Fibroblast of peridontal ligament (primary cell): ENCODE measurements around the gene TBC1D24.

ENCODE experiments used
- DNase-seq: peaks from one replicate; pipeline ENCODE4 v3.0.0-alpha.2; 2010; ENCODE audit errors: extremely low read depth

Gene TBC1D24

DNA sequence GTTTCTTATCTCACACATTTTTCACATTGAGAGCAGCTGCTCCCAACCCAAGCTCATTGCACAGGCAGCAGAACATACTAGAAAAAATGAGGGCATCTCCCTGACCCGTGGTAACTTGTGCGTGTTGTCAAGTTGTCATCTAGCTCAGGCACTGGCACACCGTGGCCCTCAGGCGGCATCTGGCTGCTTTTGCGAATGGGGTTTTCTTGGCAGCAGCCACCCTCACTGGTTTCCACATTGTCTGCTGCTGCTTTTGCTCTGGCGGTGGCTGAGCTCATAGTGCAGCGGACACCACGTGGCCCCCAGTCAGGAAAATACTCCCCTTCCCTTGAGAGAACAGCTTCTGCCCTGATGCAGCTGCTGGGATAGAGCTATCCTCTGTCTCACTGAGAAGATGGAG lies 24.4 kb upstream of the TBC1D24 start:
- no peak for DNase-seq

GRCh38 chr16:2450975-2451381 lies 23.9 kb upstream of the TBC1D24 start:
- no peak for DNase-seq

GRCh38 chr16:2451851-2452320 lies 23.0 kb upstream of the TBC1D24 start:
- DNase-seq = no peak

GRCh38 chr16:2452650-2453049 lies 22.3 kb upstream of the TBC1D24 start:
- no peak for DNase-seq

- no peak for DNase-seq
Observed at GRCh38 chr16:2455081-2455845, 19.7 kb upstream of the TBC1D24 start.

DNA sequence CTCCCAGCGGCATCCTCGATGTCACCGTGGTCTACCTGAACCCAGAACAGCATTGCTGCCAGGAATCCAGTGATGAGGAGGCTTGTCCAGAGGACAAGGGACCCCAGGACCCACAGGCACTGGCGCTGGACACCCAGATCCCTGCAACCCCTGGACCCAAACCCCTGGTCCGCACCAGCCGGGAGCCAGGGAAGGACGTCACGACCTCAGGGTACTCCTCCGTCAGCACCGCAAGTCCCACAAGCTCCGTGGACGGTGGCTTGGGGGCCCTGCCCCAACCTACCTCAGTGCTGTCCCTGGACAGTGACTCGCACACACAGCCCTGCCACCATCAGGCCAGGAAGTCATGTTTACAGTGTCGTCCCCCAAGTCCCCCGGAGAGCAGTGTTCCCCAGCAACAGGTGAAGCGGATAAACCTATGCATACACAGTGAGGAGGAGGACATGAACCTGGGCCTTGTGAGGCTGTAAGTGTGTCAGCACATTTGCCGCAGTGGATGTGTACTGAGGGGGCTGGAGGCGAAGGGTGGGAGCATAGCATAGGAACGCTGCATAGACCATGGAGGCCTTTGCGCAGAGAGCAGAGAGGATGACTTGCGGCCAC lies 18.3 kb upstream of the TBC1D24 start:
- DNase-seq = no peak

GRCh38 chr16:2457267-2457666 lies 17.7 kb upstream of the TBC1D24 start:
- no peak for DNase-seq

DNA sequence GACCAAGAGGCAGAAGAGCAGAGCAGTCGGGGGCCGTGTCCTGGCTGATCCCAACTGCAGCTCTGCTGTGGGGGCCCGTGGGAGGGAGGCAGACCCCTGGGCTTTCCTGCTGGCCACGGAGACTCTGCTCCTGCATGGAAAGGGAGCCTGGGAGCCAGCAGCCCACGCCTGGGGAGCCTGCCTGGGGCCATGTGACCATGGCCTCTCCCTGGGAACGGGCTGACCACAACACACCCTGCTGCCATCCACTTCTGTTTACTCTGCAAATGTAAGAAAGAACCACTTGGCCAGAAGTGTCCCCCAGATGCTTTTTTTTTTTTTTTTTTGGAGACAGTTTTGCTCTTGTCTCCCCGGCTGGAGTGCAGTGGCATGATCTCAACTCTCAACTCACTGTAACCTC lies 17.0 kb upstream of the TBC1D24 start:
- no peak for DNase-seq

GRCh38 chr16:2458887-2459646 lies 15.9 kb upstream of the TBC1D24 start:
- DNase-seq = no peak

DNA sequence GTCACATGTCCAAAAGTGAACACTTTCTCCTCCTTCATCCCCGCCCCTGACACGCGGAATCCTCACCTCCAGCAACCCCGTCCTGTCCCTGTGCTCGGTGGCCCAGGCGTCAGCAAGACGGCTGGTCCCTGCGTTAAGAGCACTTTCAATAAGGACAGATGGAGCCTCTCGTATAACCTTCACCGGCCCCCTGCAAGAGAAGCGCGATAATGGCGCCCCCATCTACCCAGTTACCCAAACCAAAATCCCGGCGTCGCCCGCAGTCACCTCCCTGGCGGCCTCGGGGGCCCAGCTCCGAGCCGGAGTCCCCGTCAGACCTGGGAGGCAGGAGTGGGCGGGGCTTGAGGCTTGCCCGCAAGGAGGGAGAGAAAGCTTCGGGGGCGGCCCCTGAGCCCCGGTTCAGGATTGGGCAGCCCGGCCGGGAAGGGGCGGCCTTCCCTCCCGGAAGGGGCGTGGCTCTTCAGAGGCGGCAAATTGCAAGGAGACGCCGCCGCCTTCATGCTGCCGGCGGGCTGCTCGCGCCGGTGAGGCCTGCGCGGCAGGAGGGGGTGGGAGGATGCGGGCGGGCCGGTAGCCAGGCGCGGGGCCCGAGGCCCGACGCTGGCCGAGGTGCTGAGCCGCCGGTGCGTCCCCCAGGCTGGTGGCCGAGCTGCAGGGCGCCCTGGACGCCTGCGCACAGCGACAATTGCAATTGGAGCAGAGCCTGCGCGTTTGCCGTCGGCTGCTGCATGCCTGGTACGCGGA lies 15.1 kb upstream of the TBC1D24 start, which contains the start of gene TEDC2:
Gene TEDC2 (plus strand): TSS at position 463 of the 744 bp plus-strand sequence. CDS start 36 bp downstream, at position 499.
- DNase-seq = peak; percentile 78

DNA sequence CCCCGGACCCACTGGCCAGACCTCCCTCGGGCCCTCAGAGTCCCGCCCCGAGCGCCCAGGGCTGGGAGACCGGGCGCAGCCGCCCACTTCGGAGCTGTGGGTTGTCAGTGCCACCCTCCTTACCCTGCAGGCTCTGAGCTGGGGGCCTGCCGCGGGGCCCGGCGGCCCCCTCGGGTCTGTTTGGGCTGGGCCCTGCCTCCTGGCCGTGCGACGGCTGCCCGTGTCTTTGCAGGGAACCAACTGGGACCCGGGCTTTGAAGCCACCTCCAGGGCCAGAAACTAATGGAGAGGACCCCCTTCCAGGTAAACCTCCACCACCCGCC lies 14.6 kb upstream of the TBC1D24 start:
- no peak for DNase-seq

DNA sequence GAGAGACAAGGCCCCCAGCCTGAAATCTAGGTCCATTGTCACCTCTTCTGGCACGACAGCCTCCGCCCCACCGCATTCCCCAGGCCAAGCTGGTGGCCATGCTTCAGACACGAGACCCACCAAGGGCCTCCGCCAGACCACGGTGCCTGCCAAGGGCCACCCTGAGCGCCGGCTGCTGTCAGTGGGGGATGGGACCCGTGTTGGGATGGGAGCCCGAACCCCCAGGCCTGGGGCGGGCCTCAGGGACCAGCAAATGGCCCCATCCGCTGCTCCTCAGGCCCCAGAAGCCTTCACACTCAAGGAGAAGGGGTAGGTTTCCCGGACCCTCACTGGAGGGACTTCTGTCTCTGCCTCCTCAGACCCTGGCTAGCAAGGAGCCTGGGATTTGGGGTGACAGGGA lies 14.0 kb upstream of the TBC1D24 start:
- DNase-seq = no peak

DNA sequence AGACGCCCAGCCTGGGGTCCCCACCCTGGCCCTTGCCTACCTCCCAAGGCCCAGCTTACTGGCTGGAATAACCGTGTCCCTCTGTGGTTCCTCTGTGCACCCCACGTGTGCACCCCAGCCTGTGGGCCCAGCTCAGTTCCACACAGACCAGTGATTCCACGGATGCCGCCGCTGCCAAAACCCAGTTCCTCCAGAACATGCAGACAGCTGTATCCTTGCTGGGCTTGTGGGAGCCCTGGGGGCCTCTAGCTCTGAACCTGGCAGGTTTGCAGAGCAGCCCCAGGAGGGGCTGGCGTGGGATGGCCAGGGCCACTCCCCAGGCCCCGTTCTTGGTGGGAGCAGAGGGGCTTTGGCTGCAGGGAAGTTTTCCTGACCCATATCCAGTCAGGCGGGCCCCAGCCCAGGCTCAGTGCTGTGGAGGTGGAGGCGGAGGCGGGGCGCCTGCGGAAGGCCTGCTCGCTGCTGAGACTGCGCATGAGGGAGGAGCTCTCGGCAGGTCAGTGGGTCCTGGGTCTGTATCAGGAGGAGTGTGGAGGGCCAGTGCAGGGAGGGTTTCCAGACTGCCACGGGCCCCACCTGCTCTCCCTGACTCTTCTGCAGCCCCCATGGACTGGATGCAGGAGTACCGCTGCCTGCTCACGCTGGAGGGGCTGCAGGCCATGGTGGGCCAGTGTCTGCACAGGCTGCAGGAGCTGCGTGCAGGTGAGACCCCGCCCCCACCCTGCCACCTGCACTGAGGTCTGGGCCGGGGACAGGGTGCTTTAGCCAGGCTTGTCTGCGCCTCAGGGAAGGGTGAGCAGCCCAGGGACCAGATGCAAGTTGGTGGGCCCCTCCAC lies 12.7 kb upstream of the TBC1D24 start:
- no peak for DNase-seq

DNA sequence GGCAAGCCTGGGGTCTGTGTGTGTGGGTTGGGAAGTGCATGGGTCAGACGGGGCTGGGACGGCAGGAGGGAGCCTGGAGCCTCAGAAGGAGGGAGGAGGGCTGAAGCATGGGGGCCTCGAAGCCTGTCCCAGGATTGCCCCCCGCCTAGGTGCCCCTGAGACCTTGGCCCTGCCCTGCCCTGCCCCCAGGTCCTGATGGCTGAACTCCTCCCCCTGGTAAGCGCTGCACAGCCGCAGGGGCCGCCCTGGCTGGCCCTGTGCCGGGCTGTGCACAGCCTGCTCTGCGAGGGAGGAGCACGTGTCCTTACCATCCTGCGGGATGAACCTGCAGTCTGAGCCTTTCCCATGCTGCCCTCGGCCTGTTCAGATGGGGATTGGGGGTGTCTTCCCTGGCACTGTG lies 10.6 kb upstream of the TBC1D24 start:
- DNase-seq = no peak

DNA sequence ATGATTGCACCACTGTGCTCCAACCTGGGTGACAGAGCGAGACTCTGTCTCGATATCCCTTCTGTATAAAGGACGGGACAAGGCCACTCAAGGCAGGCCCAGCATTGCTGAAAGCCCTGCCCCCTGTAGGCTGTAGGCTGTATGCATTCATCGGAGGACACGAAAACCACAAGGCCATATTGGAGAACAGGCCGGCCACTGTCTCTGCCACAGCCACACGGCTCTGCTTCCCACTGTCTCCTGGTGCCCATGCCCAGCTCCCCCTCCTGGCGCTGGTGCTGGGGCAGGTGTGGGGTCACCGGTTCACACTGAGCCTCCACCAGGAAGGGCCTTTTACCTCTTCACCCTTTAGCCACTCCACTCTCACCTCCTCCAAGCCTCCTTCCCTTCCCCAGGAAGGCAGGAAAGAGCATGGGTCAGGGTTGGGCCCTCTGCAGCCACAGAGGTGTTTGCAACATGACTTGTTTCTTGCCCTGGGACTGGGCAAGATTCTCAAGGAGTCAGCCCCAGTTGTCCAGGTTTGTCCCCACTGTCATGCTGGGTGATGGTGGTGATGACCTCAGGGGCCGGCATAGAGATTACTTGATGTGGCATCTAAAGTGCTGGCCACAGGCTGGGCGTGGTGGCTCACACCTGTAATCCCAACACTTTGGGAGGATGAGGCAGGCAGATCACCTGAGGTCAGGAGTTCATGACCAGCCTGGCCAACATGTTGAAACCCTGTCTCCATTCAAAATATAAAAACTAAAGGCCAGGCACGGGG lies 9.1 kb upstream of the TBC1D24 start:
- no peak for DNase-seq

- DNase-seq = no peak
Observed at GRCh38 chr16:2466667-2467527, 8.0 kb upstream of the TBC1D24 start.

DNA sequence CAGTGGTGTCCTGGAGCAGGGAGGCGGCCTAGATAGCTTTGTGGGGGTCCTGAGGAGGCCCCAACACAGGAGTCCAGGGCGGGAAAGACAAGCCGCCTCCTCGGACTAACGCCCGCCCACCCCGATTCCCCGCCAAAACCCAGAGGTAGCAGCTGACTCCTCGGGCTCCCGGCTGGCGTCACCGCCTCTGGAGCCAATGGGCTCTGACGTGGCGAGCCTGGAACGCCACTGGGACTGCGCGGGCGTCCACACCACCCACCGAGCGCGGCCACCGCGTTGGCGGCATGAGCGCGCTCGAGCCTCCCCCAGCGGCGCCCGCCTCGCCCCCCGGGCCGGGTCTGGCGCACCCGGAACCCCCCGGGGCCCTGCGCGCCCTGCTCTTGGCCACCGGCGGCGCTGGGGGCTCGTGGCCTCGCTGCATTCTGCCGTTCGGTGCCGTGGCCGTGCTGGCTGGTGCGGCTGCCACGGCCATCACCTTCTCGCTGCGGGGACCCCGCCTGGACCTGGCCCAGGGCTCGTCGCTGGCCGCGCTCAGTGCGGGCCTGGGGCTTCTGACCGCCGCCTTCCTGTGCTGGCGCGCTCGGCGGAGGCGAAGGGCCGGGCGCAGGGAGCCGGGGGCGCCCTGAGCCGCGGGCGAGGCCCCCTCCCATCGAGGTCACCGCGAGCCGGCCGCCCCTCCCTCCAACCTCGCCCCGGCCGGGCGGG lies 7.2 kb upstream of the TBC1D24 start:
- peak; percentile 67 for DNase-seq

GRCh38 chr16:2468233-2468724 lies 6.6 kb upstream of the TBC1D24 start:
- DNase-seq = no peak
